ENCODE results near the gene LMAN2L. TPM values are rescaled to one million over a fixed set of nuclear protein-coding genes. Genes with fewer than 3 reads are reported as not detected.

The LMAN2L gene, protein sequence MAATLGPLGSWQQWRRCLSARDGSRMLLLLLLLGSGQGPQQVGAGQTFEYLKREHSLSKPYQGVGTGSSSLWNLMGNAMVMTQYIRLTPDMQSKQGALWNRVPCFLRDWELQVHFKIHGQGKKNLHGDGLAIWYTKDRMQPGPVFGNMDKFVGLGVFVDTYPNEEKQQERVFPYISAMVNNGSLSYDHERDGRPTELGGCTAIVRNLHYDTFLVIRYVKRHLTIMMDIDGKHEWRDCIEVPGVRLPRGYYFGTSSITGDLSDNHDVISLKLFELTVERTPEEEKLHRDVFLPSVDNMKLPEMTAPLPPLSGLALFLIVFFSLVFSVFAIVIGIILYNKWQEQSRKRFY
- total RNA-seq, result 15.4 and 19.5 TPM in 2 replicates

DNA sequence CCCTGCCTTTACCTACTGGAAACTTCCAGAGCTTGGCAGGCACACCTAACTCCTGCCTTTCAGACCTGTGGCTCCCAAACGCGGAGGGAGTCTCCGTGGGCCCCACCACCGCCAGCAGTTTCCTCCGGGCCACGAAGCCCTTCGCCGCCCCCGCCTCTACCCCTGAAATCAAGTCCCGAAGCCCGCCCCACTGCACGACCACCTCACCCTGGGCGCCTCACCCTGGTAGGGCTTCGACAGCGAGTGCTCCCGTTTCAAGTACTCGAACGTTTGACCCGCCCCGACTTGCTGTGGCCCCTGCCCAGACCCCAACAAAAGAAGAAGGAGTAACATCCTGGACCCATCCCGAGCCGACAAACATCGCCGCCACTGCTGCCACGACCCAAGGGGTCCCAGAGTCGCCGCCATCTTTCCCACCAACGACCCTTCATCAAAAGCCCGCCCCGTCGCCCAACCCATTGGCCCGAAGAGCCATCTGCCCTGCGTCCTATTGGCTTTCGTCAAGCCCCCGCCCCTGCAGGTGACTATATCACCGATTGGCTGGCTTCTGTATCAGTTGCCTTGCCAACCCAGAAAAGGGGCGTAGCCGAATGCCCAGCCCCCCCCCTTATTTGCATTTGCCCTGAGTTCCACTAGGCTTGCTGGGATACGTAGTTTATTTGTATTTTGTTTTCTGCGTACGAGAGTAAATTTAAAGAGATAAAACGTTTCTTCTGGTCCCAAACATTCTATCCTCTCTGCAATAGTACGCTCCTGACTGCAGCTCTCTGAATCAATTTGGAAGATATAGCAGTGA, at the start of gene LMAN2L:
TSS of gene LMAN2L (minus strand) at position 432 of the 796 bp plus-strand sequence. CDS start at position 408, 24 bp downstream.

DNA sequence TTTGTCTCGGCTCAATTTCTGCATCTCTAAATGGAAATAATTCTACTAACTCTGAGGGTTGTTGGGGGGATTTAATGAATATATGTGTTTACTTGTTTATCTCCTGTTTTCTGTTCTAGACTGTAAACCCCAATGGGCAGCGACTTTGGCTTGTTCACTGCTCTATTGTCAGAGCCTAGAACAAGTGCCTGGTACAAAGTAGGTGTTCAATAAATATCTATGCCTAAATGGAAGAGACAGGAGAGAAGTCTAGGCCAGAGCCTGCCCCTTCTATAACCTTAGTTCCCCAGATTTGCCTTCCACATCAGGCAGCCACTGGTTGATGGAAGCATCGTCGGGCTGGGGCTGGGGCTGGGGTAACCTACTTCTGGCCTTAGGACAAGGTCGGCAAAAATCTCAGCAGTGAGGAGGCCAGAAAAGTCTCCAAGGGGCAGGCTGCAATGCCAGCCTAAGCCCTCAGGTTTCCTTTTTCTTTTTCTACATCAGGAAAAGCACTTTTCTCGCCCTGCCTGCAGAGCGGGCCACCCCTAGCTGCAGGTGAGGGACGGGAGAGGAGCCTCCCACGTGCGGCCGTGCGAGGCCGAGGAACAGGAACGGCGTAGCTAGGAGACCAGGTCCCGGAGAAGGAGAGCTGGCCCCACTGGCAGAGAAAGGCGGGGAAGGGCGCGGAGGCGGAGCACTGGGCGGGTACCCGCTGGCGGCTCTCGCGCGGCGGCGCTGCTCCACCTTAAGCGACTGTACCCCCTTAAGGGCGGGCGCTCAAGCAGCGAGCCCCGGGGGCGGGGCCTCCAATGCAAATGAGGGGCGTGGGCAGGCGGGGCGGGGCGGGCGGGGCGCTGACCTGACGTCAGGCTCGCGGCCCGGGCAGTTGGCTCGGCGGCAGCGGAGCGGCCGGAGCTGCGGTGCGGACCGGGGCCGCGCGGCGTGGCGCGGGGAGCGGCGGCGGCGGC, 20.4 kb upstream of the LMAN2L start, which contains the start of gene CNNM4:
TSS of gene CNNM4 (plus strand) at position 867 of the 950 bp plus-strand sequence. CDS start 98 bp downstream, outside the sequence.

Other genes starting within 250 kb of the LMAN2L start
- gene NEURL3, start 234.7 kb downstream of the LMAN2L start, total RNA-seq, result not detected in 2 replicates
- 20.3 and 21.6 TPM in 2 replicates for gene ARID5A, start 203.3 kb downstream of the LMAN2L start, total RNA-seq
- gene KANSL3, start 101.8 kb downstream of the LMAN2L start, total RNA-seq, result 43.6 and 45.1 TPM in 2 replicates
- 0.36 and 0.65 TPM in 2 replicates for gene FER1L5, start 97.3 kb downstream of the LMAN2L start, total RNA-seq
- gene CNNM4, start 20.8 kb upstream of the LMAN2L start, total RNA-seq, result 4.7 and 5.5 TPM in 2 replicates
- 4.6 and 5.5 TPM in 2 replicates for gene CNNM3, start 76.2 kb upstream of the LMAN2L start, total RNA-seq
- 1.8 and 2.9 TPM in 2 replicates for gene ANKRD23, start 104.0 kb upstream of the LMAN2L start, total RNA-seq
- gene ANKRD39, start 118.0 kb upstream of the LMAN2L start, total RNA-seq, result 4.5 and 6.9 TPM in 2 replicates
- 26.7 and 36.0 TPM in 2 replicates for gene SEMA4C, start 130.0 kb upstream of the LMAN2L start, total RNA-seq
- not detected in 2 replicates for gene FAM178B, start 246.5 kb upstream of the LMAN2L start, total RNA-seq